8988T (cell line): ENCODE data around the gene MYO1B.

Source experiments
- DNase-seq: peaks from one replicate; pipeline ENCODE4 v3.0.0; 2011

MYO1B gene

GRCh38 chr2:191474464-191474863, 229.3 kb downstream of the MYO1B start:
- DNase-seq: no peak
